Endothelial cell (in vitro differentiated cells): ENCODE measurements around the gene ERC2. TPM values are rescaled to one million over a fixed set of nuclear protein-coding genes. Genes with fewer than 3 reads are reported as not detected.
"Not testable (repeated sequence)": the region's sequence is repeated elsewhere in the genome, so short reads cannot be mapped to it uniquely, and the experiment has no call there.

Source experiments
- DNase-seq: peaks from one replicate; pipeline ENCODE4 v3.0.0; 2021; ENCODE audit warnings: low spot score
- H3K27ac Mint-ChIP-seq: one replicate; pipeline ENCODE4 v1.8.0; 2021; ENCODE audit warnings: mixed read lengths, inconsistent platforms; ENCODE audit not compliant: unreplicated experiment
- H3K27me3 Mint-ChIP-seq: one replicate; pipeline ENCODE4 v1.8.0; 2021; ENCODE audit warnings: mild to moderate bottlenecking, moderate library complexity, mixed read lengths, inconsistent platforms; ENCODE audit not compliant: unreplicated experiment
- H3K36me3 Mint-ChIP-seq: one replicate; pipeline ENCODE4 v1.8.0; 2021; ENCODE audit warnings: mild to moderate bottlenecking, low read depth, mixed read lengths, inconsistent platforms; ENCODE audit not compliant: unreplicated experiment
- H3K4me1 Mint-ChIP-seq: one replicate; pipeline ENCODE4 v1.8.0; 2021; ENCODE audit warnings: mild to moderate bottlenecking, mixed read lengths, inconsistent platforms; ENCODE audit not compliant: unreplicated experiment
- H3K4me3 Mint-ChIP-seq: one replicate; pipeline ENCODE4 v1.8.0; 2021; ENCODE audit warnings: mild to moderate bottlenecking, mixed read lengths, inconsistent platforms; ENCODE audit not compliant: unreplicated experiment
- H3K9me3 Mint-ChIP-seq: one replicate; pipeline ENCODE4 v1.8.0; 2021; ENCODE audit warnings: mixed read lengths, inconsistent platforms; ENCODE audit not compliant: unreplicated experiment
- total RNA-seq: library from RNA; stranded (reverse); fragmentation: NEBNext Ultra II Directional; extraction: Animal tissue kit (Norgen Biotek cat#: 25700); gene quantifications from one replicate; pipeline ENCODE4 v1.2.1, GENCODE V29; 2021; ENCODE audit not compliant: unreplicated experiment
- TF ChIP-seq, protein P1 (sequence below): fragments of 200-600 bp; sonication (generic); IDR thresholded peaks from one replicate; pipeline ENCODE4 v1.5.0; 2021; ENCODE audit warnings: antibody characterized with exemption; ENCODE audit not compliant: unreplicated experiment

ERC2 gene
- total RNA-seq, 1 donor from 2014 or later: 20.5 TPM

DNA sequence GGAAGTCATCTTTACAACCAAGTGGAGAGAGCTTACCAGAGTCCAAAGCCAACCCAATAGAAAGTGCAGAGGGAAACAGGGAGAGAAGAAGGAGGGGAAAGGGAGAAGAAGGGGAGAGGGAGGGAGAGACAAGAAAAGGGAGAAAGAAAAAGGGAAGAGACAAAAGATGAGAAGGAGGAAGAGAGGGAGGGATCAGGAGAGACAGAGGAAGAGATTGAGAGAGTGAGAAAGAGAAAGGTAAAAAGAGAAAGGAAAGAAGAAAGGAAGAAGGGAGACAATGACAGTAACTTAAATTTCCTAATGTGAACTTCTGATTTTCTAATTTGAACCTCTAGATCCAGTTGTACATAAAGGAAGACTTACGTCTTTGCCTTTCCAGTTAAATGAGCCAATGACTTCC is 960.5 kb downstream of the ERC2 start:
- peaks cover 4% of the 10 kb centered on the region for H3K27me3 Mint-ChIP-seq
- no peaks in the 10 kb centered on the region for H3K36me3 Mint-ChIP-seq
- H3K9me3 Mint-ChIP-seq: no peaks in the 10 kb centered on the region
- no peak overlapping the region for H3K4me3 Mint-ChIP-seq
- peaks cover 18% of the 10 kb centered on the region for H3K4me1 Mint-ChIP-seq
- TF ChIP-seq, protein P1, sequence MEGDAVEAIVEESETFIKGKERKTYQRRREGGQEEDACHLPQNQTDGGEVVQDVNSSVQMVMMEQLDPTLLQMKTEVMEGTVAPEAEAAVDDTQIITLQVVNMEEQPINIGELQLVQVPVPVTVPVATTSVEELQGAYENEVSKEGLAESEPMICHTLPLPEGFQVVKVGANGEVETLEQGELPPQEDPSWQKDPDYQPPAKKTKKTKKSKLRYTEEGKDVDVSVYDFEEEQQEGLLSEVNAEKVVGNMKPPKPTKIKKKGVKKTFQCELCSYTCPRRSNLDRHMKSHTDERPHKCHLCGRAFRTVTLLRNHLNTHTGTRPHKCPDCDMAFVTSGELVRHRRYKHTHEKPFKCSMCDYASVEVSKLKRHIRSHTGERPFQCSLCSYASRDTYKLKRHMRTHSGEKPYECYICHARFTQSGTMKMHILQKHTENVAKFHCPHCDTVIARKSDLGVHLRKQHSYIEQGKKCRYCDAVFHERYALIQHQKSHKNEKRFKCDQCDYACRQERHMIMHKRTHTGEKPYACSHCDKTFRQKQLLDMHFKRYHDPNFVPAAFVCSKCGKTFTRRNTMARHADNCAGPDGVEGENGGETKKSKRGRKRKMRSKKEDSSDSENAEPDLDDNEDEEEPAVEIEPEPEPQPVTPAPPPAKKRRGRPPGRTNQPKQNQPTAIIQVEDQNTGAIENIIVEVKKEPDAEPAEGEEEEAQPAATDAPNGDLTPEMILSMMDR: no peak
- DNase-seq: no peak
- H3K27ac Mint-ChIP-seq: no peak overlapping the region

DNA sequence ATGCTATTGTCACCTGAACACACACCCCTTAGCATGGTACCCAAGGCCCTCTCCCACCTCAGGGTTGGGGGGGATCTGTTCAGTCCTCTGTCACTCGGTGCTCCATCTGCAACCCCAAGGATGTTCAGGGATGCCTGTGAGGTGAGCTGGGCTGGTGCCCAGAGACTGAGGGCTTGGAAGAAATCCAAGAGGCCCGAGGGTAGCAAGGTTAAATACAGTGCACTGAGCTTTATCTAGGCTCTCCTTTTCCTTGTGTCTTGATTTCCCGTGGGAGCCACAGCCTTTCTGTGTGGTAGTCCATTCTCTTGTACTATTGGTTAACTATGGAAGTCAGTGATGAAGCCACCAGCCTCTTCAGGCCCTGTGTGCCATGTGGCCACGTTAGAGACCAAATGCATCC is 962.5 kb downstream of the ERC2 start:
- Mint-ChIP-seq H3K9me3 (no peaks in the 10 kb centered on the region), H3K27ac (no peak overlapping the region), H3K4me1 (peaks cover 4% of the 10 kb centered on the region), H3K4me3 (no peak overlapping the region), H3K36me3 (no peaks in the 10 kb centered on the region), H3K27me3 (no peaks in the 10 kb centered on the region)
- no peak for DNase-seq
- TF ChIP-seq, protein P1: no peak

DNA sequence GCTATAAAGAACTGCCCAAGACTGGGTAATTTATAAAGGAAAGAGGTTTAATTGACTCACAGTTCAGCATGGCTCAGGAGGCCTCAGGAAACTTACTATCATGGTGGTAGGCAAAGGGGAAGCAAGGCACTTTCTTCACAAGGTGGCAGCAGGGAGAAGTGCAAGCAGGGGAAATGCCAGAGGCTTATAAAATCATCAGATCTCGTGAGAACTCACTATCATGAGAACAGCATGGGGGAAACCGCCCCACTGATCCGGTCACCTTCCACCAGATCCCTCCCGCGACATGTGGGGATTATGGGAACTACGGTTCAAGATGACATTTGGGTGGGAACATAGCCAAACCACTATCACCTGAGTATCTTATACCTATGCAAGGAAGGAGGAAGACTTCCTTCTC is 963.2 kb downstream of the ERC2 start:
- peak overlapping the region; percentile 12 for H3K27ac Mint-ChIP-seq
- not testable (repeated sequence) for H3K36me3 Mint-ChIP-seq, H3K27me3 Mint-ChIP-seq, H3K4me1 Mint-ChIP-seq, H3K9me3 Mint-ChIP-seq, H3K4me3 Mint-ChIP-seq, DNase-seq

DNA sequence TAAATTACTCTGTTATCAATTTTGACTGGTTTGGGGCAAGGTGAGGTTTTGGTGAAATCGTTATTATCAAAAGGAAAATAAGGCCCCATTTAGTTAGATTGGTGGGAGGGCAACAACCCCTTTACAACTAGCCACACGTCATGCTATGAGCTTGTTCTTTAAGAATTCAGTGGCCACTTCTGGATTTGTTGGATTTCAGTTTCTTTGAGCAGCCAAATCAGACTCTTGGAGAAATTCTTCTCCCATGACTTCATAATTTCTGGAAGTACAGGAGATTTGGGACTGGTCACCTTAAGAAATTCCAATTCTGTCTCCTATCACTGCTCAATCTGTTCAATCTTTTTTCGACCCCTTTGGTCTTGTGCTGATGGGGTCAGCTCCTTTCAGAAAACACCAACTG is 966.4 kb downstream of the ERC2 start:
- Mint-ChIP-seq H3K27ac (no peak overlapping the region), H3K9me3 (no peaks in the 10 kb centered on the region), H3K27me3 (no peaks in the 10 kb centered on the region), H3K36me3 (no peaks in the 10 kb centered on the region), H3K4me3 (no peak overlapping the region), H3K4me1 (no peaks in the 10 kb centered on the region)
- DNase-seq: no peak
- TF ChIP-seq, protein P1: no peak

DNA sequence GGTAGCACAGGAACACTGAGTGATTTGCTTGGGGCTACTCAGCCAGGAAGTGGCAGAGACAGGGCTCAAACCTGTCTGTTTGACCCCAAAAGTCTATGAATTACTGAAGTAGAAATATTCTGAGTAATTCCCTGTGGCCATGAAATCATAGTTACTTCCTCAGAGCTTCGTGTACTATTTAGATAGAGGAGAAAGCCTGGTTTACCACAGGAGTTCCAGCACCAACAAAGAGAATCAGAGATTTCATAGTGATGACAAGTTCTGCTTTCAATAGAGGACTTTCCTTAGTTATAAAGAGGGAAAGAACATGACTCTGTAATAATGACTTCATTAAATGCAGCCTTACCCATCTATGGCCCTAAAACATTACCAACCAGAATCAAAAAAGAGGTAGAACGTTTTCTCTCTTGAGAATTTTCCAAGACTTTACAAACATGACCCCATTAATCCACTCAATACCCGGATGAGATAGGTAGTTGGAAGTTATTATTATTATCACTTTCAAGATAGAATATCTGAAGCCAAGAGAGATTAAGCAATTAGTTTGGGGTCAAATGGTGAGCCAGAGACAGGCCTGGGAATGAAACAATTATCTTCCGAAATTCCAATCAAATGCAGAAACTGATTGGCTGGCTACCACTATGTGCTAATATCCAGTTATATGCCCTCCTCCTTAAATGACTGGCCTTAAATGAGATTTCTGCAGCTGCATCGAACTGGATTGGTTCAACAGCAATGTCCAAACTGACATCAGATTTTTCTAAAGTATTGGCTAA is 967.5 kb downstream of the ERC2 start:
- TF ChIP-seq, protein P1: no peak
- H3K9me3 Mint-ChIP-seq: no peaks in the 10 kb centered on the region
- H3K36me3 Mint-ChIP-seq: no peaks in the 10 kb centered on the region
- no peak for DNase-seq
- no peak overlapping the region for H3K4me3 Mint-ChIP-seq
- no peaks in the 10 kb centered on the region for H3K4me1 Mint-ChIP-seq
- no peaks in the 10 kb centered on the region for H3K27me3 Mint-ChIP-seq
- no peak overlapping the region for H3K27ac Mint-ChIP-seq
